ENCODE results near the gene MAP3K19.
"Not testable (repeated sequence)": the region's sequence is repeated elsewhere in the genome, so short reads cannot be mapped to it uniquely, and the experiment has no call there.

Gene MAP3K19

DNA sequence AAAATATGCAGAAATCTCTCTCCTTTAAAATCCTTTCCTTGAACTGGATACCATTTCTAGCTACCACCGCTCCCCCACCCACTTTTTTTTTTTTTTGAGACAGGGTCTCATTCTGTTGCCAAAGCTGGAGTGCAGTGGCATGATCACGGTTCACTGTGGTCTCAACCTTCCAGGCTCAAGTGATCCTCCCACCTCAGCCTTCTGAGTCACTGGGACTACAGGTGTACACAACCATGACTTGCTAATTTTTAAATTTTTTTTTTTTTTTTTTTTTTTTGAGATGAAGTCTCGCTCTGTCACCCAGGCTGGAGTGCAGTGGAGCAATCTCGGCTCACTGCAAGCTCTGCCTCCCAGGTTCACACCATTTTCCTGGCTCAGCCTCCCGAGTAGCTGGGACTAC is 70.1 kb downstream of the MAP3K19 start:
- not testable (repeated sequence) for DNase-seq

GRCh38 chr2:134976074-134976702 is 71.1 kb downstream of the MAP3K19 start:
- DNase-seq, result no peak

DNA sequence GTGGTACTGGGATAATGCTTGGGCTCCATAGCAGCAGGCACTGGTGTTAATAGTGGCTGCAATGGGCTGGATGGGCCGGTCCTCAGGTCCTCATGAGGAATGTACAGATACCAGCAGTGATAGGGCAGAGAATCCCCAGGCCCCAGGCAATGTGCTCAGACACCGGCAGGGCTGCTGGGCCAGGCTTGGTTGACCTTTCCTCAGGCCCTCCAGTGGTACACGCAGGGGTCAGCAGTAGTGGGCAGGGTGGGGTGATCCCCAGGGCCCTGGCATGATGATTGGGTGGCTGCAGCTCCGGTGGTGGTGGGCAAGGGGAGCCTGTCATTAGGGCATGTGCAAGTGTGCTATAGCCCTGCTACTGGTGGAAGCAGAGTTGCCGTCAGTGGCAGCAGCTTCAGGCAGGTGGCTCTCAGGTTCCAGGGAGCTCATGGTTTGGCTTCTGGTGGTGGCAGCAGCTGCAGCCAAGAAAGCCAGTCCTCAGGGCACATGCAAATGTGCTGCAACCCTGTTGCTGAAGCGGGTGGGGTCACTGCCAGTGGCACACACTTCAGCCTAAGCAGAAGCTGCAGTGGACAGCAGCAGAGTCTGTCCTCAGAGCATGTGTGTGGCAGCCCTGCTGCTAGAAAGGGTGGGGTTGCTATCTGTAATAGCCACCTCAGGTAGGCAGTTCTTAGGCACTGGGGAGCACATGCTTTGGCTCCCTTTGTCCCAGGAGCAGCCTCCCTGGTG is 71.8 kb downstream of the MAP3K19 start:
- no peak for DNase-seq

DNA sequence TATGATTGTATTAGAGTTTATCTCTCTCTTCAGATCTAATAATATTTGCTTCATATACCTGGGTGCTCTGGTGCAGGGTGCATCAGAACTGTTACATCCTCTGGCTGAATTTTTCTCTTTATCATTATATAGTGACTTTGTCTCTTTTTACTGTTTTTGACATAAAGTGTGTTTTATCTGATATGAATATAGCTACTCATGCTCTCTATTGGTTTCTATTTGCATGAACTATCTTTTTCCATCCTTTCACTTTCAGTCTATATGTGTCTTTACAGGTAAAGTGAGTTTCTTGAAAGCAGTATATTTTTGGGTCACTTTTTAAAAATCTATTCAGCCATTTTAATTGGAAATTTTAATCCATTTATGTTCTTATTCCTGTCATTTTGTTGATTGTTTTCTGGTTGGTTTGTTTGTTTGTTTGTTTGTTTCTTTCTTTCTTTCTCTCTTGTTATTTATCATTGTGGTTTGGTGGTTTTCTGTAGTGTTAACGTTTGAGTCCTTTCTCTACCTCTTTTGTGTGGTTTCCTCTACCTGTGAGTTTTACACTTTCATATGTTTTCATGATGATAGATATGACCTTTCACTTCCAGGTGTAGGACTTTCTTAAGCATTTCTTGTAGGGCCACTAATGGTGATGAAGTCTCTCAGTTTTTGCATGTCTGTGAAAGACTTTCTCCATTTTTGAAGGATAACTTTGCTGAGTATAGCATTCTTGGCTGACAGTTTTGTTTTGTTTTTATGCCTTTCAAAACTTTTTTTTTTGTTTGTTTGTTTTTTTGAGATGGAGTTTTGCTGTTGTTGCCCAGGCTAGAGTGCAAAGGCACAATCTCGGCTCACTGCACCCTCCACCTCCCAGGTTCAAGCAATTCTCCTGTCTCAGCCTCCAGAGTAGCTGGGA is 73.8 kb downstream of the MAP3K19 start:
- no peak for DNase-seq

DNA sequence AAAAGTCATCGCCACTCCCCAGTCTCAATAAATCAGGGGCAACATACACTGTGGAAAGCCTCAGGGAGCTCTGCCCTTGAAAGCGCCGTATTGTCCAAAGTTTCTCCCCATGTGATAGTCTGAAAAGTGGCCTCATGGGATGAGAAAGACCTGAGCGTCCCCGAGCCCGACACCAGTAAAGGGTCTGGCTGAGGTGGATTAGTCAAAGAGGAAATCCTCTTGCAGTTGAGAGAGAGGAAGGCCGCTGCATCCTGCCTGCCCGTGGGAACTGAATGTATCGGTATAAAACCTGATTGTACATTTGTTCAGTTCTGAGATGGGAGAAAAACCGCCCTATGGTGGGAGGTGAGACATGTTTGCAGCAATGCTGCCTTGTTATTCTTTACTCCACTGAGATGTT is 80.1 kb downstream of the MAP3K19 start:
- not testable (repeated sequence) for DNase-seq

DNA sequence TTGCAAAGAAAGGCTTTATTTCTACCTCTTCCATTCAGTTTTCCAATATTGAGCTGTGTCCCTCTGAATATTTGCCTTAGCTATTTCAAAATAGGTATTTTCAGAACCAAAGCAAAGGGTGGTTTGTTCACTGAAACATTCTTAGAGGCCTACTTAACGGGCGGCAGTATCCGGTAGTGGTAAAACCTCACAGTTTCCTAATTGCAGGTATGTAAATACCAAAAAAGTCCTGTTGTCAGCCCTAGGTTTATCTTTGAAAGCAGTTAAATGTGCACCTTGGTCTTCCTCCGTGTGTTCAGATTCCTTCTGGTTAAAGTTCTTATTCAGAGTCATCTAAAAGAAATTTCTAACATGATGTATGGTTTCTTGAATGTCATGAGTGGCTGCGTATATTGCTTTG is 89.8 kb downstream of the MAP3K19 start:
- DNase-seq, result no peak

GRCh38 chr2:134955744-134956143 is 91.5 kb downstream of the MAP3K19 start:
- no peak for DNase-seq

GRCh38 chr2:134954065-134954464 is 93.2 kb downstream of the MAP3K19 start:
- no peak for DNase-seq

DNA sequence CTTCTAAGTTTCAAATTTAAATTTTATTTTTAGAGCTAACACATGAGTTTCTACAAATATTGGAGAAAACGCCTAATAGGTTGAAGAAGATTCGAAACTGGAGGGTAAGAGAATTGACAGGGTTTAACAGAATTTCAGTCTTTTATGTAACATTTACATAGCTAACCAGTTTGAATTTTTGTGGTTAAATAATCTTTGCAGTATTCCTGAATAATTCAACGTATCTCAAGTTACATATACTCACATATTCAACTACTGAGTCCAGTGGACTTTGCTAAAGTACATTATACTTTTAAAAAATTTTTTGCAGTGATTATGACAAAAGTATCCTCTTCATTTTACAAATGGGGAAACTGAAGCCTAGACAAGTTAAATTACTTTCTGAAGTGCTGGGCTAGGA is 94.6 kb downstream of the MAP3K19 start:
- DNase-seq, result no peak

DNA sequence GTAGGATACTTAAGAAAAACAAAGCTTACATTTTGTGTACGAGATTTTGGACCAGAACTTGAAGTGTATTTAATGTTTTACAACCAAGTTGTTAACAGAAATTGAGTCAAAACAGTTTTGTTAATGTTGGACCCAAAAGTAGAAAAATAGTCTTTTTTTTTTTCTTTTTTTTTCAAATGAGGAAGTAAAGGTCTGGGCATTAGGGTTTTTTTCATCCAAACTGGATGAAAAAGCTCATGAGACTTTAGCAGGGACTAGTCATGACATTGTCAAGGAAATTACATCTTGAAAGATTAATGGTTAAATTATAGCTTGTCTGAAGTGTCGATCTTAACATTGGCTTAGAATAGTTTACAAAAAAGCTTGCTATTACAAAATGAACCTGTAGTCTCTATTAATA is 96.4 kb downstream of the MAP3K19 start:
- no peak for DNase-seq

GRCh38 chr2:134949981-134950708 is 97.1 kb downstream of the MAP3K19 start:
- DNase-seq, result no peak

- DNase-seq, result no peak
Observed at GRCh38 chr2:134946073-134946472, 101.2 kb downstream of the MAP3K19 start.

DNA sequence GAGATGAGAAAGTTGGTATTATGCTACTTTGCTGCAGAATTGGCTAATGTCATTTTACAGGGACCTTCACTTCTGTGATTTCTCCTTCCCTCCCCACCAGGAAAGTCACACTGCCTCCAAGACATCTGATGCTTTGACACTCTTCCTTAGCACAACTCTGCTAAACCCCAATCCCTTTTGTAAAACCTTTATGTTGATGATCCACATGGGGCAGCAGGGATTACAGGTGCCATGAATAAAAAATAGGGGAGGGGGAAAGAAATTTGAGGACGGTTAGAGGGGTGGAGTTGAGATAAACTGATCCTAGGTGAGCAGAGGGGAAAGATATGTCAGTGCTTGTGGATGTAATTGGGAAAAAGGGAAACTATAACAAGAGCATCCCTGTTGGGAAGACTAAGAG is 102.3 kb downstream of the MAP3K19 start:
- DNase-seq, result no peak

DNA sequence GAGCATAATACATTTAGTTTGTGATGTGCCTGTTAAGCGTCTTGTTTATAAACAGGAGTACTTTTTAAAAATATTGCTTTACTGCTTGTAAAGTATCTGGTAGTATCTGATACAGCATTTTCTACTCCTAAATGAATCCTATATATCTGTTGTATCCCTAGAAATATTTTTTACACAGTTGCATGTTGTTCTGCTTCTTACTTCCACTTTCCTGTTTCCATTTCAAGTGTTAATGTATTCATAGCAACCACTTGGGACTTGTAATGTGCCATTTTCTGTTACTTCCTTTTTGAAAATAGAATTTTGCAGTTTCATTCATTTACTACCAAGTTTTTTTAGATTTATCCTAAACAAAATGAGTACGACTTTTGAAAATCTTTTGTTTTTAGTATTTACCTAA is 103.7 kb downstream of the MAP3K19 start:
- no peak for DNase-seq

DNA sequence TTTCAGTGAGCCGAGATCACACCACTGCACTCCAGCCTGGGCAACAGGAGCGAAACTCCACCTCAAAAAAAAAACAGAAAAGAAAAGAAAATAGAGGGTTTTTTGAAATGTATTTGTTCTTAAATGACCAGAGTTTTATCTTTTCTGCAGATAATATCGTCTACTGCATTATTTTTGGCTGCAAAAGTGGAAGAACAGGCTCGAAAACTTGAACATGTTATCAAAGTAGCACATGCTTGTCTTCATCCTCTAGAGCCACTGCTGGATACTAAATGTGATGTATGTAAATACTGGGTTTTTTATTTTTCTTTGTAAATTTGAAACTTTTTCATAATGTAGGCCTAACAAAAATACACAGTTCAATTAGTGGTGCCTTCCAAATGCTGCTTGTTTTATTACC is 110.6 kb downstream of the MAP3K19 start:
- no peak for DNase-seq

DNA sequence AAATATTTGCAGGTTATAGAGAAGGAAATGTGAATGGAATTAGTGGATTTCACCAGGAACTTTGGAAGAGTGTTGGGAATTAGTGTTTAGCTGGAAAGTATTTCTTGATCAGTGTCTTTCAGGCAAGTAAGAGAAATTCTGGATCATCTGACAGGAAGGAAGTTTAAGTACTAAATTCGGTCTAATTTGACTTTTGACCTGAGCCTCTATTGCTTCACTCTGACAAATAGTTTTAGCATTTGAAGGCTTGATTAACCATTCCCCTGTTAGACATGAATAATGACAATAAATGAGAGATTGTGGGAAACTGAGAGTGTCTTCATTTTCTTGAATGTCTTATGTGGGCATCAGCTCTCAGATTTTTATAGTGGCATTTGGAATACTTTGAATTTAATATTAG is 112.6 kb downstream of the MAP3K19 start:
- no peak for DNase-seq

GRCh38 chr2:134934150-134934549 is 113.1 kb downstream of the MAP3K19 start:
- no peak for DNase-seq

GRCh38 chr2:134933732-134934131 is 113.5 kb downstream of the MAP3K19 start:
- DNase-seq, result no peak

DNA sequence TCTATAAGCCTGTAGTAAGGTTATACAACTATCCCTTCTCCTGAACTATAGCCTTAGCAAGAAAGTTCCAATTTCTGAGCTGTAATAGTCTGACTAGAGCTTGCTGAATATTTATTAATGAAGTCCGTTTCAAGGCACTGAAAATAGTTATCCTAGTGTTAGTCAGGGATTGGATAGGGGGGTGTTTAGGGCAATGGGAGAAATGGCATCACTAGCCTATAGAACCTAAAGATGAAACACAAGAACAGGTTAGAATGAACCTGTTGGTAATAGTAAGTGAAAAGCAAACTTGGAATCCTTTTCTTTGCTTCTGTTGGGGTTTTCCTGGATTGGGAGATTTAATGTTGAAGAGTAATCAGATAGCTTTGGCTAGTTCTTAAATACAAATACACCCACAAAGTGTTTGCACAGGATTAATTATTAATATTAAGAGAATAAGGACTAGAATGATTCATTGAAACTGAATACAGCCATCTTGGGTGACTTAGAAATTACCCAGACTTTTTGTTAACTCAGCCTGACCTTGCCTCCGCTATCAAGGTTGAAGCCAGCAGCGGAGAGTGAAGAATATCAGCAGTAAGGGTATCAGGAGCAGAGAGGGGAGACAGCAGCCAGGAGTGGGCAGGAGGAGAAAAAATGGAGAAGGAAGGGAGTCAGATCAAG is 114.3 kb downstream of the MAP3K19 start:
- DNase-seq, result no peak

GRCh38 chr2:134927195-134927594 is 120.1 kb downstream of the MAP3K19 start:
- no peak for DNase-seq

DNA sequence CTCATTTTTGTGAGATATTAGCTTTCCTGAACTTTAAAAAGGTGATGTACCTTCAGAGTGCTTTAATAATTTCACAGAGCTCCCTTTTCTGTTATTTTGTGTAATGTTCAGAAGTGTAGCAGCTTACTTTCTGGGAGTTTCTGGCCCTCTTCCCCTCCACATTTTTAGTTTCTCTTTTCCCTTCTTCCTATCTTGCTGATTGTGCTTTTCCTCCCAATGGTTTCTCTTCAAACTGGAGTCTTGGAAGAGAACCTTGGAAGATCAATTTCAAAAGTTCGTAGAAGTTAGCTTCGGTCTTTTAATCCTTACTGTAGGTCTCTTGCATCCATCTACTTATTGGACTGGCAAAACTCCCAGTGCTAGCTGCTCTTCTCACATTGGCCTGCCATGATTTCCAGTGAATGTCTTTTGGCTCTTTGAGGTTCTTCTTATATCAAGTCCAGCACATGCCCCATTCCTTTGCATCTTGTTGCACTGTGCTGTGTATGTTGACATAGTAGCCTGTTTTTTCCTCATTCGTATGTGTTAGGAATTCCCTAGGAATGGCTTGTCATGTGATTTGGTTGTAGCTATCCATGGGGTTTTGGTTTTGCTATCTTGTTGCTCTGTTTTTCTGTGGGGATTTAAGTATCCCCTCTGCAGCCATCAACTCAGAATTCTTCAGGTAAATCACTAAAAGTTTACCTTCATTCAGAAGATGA is 120.9 kb downstream of the MAP3K19 start:
- DNase-seq, result no peak

DNA sequence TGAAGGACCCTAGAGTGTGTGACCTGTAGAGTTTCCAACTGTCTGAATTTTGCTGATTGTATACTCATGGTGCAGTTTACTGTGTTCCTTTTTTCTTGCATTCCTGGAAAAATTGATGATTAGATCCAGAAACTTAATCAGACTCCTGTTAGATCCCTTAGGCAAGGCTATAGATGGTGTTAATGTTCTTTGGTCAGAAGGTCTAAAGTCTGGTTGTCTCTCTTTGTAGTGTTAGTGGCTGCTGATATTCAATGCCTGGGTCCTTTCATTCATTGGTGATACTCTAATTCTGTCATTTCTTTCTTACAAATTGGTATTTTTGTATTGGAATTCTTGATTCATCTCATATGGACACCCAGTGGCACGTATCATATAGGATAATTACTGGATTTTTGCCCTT is 122.3 kb downstream of the MAP3K19 start:
- DNase-seq, result no peak
